Testis (tissue), 2 donors: ENCODE results near the gene IFT22.

Experiments used
- CTCF ChIP-seq, 3 experiments: fragments of 450-650 bp in 2 of 3; fragments of 200-600 bp in 1 of 3; sonication (generic) in 1 of 3; IDR thresholded peaks; one replicate each; pipeline ENCODE4 v1.5.1; 2016 to 2019; ENCODE audit warnings: antibody characterized with exemption in 3 of 3, mild to moderate bottlenecking in 2 of 3, moderate library complexity in 1 of 3
- POLR2A ChIP-seq: fragments of 450-650 bp; IDR thresholded peaks from one replicate; pipeline ENCODE4 v1.6.1; 2017; ENCODE audit warnings: antibody characterized with exemption, mild to moderate bottlenecking, moderate library complexity

DNA sequence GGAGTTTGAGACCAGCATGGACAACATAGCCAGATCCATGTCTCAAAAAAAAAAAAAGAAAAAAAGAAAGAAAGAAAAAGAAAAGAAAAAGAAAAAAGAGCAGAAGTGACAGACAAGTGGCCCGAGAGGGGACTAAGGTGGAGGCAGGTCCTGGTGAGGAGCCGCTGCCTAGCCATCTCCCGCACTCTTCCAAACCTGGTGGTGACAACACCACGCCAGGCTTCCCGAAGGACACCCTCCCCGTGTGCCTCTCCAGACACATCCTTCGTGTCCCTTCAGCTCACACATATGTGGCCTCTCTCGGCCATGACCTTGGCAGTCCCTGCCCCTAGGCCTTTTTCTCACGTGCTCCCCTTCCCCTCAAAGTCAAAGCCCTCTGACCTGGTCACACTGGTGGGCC lies 36.4 kb downstream of the IFT22 start:
- no peak for TF ChIP-seq CTCF (IDR thresholded peaks at IDR 0.05)
- no peak for TF ChIP-seq POLR2A
